GM21360 (cell line): ENCODE data around the gene CCL27.

Experiments
- ATAC-seq: cut with Tn5 transposase; IDR thresholded peaks from one replicate; pipeline ENCODE4 v1.9.1; 2021; ENCODE audit warnings: mild to moderate bottlenecking, moderate library complexity; ENCODE audit not compliant: unreplicated experiment

Gene CCL27

GRCh38 chr9:34685591-34685990 is 23.1 kb upstream of the CCL27 start:
- no peak for ATAC-seq

- no peak for ATAC-seq
Measured at GRCh38 chr9:34684816-34685215, 22.4 kb upstream of the CCL27 start.

- ATAC-seq = no peak
Measured at GRCh38 chr9:34684145-34684544, 21.7 kb upstream of the CCL27 start.

GRCh38 chr9:34675869-34676268 is 13.4 kb upstream of the CCL27 start:
- no peak for ATAC-seq

- ATAC-seq = no peak
Measured at GRCh38 chr9:34675048-34675714, 12.7 kb upstream of the CCL27 start.

GRCh38 chr9:34674440-34674839 is 12.0 kb upstream of the CCL27 start:
- no peak for ATAC-seq

- ATAC-seq = no peak
Measured at GRCh38 chr9:34671307-34671706, 8.8 kb upstream of the CCL27 start.

GRCh38 chr9:34669809-34670562 is 7.5 kb upstream of the CCL27 start:
- ATAC-seq = no peak

- ATAC-seq = peak; percentile 54
Measured at GRCh38 chr9:34665381-34666250, 3.2 kb upstream of the CCL27 start.

- no peak for ATAC-seq
Measured at GRCh38 chr9:34665067-34665380, 2.6 kb upstream of the CCL27 start.

- no peak for ATAC-seq
Measured at GRCh38 chr9:34664281-34665066, 2.0 kb upstream of the CCL27 start.

- ATAC-seq = no peak
Measured at GRCh38 chr9:34663303-34663605, 797 bp upstream of the CCL27 start.

- no peak for ATAC-seq
Measured at GRCh38 chr9:34659592-34660253, 2.7 kb downstream of the CCL27 start.

- ATAC-seq = no peak
Measured at GRCh38 chr9:34658461-34658860, 4.0 kb downstream of the CCL27 start.

- ATAC-seq = no peak
Measured at GRCh38 chr9:34656992-34657391, 5.5 kb downstream of the CCL27 start.

GRCh38 chr9:34655394-34655793 is 7.1 kb downstream of the CCL27 start:
- no peak for ATAC-seq

- no peak for ATAC-seq
Measured at GRCh38 chr9:34654323-34655051, 8.0 kb downstream of the CCL27 start.

GRCh38 chr9:34653151-34654072 is 9.0 kb downstream of the CCL27 start:
- ATAC-seq = no peak

- ATAC-seq = no peak
Measured at GRCh38 chr9:34652602-34653000, 9.9 kb downstream of the CCL27 start.
